HG03135 (cell line): ENCODE data around the gene CLEC2A.

Experiments
- ATAC-seq: cut with Tn5 transposase; IDR thresholded peaks from one replicate; pipeline ENCODE4 v1.9.1; 2021; ENCODE audit warnings: mild to moderate bottlenecking, moderate library complexity; ENCODE audit not compliant: unreplicated experiment

The CLEC2A gene

DNA sequence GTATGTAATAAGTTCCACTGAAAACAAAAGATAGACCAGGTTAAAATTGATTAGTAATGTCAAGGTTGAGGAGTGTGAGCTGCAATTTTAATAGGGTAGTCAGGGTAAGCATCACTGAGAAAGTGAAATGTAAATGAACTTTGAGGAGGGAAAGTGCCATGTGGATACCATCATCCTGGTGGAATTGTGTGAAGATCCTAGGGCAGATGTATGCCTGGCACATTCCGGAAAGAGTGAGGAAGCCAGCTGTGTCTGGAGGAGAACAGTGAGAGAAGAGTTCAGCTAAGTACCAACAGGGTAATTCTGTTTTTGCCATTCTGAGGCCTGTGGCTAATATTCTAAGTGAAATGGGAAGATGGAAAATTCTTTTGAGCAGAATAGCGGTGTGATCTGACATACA, 2.9 kb upstream of the CLEC2A start:
- ATAC-seq: no peak

DNA sequence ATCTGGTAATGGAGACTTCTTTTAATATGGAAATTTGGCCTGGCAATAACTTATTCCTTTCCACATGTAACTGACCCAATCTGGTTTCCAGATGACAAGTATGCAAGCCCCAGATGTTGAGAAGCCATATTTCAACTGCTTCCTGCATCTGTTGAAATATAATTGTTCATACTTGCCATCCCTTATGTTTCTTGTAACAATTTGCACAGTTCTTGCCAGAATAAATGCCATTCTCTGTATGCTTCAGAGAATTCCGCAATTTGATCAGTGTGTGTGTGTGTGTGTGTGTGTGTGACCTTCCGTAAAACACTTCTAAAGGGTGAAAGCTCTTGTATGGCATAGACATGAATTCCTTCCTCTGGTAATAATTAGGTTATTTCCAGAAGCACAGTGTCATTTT, 1.8 kb upstream of the CLEC2A start:
- no peak for ATAC-seq

DNA sequence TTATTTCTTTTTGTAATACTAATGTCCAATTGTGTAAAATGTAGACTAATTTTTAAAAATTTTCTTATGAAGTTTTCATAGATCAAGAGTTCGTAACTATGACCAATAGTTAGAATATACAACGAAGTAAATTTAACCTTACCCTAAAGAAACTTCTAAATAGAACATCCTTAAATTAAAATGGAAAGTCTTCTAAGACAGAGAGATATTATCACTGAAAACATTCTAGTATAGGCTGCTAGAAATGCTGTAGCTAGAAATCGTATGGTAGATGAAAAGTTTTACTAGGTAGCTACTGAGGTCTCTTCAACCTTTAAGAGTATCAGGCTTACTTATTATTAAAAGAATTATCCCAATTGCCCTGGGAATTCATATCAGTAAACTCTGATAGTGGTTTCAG, 925 bp downstream of the CLEC2A start:
- no peak for ATAC-seq

DNA sequence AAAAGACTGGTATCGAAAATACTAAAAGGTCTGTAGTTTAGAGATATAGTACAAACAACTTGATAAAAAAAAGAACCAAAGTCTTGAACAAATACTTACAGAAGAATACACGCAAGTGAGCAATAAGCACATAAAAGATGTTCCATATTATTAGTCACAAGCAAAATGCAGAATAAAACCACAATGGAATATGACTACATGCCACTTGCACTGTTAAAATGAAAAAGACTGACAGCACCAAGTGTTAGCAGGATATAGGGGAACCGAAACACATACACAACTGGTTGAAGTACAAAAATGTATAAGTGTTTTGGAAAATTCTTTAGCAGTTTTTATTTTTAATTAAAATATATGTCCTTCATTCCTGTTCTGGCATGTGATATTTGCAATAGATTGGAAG, 3.6 kb downstream of the CLEC2A start:
- no peak for ATAC-seq

DNA sequence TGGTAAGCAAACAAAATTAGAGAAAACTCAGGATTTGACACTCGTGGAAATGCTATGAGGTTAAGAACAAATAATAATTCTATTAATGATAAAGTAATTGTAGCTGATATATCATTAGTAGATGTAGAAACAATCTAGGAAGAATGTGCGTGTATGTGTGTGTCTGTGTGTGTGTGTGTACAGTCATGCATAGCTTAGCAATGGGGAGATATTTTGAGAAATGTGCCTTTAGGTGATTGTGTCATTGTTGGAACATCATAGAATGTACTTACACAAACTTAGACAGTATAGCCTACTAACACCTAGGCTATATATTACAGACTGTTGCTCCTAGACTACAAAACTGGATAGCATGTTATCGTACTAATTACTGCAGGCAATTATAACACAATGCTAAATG, 5.3 kb downstream of the CLEC2A start:
- no peak for ATAC-seq

DNA sequence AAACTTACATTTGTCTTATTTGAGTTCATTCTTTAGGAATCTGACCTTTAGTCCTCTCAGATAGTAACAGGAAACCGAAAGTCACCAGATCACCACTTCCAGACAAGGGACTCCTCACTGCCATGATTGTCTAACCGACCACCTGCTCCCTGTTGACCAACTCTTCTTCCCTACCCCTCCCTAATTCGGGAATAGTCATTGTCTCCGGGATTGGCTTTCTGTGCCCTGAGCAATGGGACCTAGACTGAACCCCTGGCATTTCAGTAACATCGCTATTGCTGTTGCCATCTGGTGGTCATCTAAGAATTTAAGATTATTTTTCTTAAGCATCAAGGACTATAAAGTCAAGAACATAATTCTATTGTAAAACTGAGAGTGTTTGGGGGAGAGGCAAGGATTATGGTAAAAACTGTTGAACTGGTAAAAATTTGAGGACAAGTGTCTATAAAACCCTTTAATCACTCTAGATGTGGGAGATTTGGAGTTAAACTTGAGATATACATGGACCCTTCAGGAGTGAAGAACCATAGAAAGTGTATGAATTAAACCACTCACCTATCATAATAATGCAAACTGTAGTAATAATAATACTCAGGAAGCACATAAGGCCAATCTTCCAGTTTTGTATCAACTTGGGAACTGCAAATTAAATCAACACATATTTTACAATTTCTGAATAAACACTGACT, 6.3 kb downstream of the CLEC2A start:
- ATAC-seq: no peak

DNA sequence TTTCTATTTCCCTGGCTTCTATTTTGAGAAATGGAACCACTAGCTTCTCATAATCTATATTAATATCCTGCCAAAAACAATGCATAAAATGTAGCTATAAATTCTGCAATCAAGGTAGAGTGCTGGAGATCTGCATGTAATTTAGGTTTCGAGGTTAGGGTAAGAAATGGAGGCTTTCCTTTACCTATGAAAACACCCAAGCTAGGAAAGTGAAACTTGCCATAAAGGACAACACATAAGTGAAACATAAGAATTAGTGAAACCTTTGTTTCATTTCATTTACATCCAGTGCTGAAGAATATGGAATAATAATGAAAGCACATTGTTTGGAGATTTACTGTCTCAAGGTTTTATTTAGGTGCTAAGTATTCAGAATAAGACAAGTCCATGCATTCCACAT, 9.7 kb downstream of the CLEC2A start:
- no peak for ATAC-seq

DNA sequence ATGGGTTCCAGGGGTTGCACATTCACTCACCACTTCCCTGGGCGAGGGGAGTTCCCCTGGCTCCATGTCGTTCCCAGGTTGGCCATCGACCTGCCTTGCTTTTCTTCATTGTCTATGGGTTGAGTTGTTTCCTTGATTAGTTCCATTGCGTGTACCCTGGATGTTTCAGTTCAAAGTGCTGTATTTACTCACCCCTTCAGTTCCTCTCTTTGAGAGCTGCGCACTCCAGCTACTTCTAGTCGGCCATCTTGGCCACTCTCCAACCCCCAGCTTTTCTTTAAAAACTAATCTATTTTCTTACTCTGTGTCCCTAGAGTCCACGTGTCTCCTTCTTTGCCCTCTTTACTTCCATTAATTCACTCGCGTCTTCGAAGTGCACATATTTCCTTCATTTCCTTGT, 11.7 kb downstream of the CLEC2A start:
- no peak for ATAC-seq

DNA sequence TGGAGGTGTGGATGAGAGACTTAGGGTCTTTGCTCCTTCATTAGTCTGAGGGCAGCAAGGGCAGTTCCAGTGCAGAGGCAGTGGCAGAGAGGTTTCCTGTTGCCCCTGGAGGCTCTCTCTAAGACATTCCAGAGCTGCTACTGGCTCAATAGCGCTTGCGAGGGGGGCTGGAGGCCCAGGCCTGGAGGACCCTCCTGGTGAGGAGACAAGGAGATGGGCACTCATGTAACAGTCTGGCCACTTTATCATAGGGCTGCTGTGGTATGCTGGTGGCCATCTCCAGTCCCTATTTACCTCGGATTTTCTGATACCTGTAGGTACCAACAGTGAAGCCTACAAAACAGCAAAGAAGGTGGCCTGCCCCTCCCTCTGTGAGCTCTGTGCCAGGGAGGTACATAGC, 12.7 kb downstream of the CLEC2A start:
- no peak for ATAC-seq

DNA sequence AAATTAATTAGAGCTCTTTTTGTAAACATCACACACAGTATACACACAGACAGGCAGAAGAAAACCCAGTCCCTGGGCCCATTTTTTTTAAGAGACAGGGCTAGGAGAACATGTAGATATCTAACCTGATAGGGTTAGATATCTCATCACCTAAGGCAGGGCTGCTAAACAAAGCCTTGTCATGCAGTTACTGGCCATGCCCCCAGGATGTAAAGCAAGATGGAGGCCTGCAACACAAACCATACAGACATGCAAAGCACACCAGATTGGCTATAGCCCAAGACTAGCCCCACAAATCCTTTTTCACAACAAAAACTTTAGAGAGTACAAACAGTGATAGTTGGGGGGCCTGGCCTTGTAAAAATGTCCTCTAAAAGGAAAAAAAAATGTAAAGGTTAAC, 20.5 kb downstream of the CLEC2A start:
- no peak for ATAC-seq

DNA sequence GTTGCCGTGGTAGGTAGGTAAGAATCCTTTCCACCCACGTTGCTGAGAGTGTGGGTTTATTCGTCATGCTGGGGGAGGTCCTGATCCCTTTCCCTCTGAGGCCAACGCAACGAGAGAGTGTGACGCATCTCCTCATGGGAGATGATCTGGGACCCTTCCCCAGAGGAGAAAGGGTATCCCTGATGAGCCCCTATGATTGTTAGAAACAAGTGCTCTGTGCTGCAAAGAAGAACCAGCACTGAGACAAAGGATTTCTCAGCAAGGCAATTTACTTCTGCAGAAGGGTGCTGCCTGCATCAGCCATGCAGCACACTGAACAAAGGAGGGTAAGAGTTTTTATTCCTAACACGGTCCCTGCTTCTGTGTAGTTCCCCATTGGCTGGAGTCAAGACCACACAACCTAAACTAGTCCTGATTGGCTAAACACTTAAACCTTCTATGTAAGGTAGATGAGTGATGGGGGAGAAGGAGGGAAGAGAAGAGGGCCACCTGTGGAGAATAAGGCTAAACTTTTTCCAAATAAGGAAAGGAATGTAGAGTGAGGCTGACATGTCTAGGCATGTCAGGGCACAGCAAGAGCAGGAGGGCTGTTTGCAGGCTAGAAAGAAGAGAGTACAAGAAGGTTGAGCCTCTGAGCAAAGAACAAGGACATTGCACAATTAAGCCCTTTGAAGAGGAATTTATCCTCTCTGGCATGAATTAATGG, 21.3 kb downstream of the CLEC2A start:
- ATAC-seq: no peak

DNA sequence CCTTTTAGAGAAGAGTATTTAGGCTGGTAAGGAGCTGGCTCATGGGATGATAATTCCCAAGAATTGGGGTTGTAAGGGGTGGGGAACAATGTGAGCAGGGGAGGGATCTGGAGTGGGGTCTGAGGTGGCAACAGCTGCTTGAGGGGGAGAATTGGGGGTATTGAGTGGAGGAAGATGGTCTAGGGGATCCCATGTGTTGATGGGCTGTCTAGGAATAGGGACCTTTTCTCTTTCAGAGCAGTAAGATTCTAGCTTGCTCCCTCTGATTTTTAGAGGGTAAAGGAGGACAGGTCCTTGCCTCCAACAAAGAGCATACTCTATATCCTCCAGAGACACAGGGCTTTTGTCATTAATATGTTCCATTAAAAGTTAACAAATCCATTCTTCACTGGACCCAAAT, 22.4 kb downstream of the CLEC2A start:
- no peak for ATAC-seq

DNA sequence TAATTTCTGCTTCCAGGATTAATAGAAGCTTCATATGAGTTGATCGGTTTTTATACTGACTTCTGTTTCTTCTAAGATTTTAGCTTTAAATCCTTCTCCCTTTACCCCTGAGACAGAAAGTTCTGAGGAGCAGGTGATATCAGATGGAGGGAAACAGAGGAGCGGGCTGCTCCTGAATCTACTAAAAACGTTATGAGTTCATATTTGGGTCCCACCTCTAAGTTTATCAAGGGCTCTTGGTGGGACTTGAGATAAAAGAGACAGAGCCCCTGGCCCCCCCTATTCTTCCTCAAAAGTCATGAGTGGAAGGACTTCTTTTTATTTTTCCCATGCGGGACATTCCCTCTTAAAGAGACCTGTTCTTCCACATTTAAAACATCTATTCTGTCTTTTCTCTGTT, 23.8 kb downstream of the CLEC2A start:
- no peak for ATAC-seq

DNA sequence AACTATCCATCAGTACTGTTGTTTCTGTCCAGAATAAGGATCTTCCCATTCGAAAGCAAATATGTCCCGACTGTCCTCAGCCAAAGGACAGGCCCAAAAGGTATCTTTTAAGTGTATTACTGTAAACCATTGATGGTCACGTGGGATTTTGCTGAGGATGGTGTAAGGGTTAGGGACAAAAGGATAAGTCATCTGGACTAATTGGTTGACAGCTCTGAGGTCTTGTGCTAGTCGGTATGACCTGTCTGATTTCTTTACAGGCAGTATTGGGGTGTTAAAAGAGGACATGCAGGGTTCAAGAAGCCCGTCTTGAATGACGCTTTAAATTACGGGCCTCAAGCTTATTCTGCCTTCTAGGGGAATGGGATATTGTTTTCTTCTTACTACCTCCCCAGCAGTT, 24.4 kb downstream of the CLEC2A start:
- no peak for ATAC-seq

DNA sequence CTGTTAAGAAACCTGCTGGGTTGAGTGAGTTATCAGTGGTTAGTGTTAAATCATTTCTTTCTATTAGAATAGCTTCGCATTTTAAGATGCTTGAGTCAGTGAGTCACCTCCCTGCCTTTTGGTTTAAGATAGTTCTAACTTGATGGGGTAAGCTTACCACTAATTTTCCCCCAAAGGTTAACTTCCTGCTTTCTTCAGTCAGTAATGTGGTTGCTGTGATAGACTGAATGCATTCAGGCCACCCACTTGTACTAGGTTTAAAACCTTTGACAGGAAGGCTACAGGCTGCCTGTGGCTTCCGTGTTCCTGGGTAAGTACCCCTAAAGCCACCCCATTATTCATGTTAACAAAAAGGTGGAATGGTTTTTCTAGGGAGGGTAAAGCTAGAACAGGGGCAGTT, 25.3 kb downstream of the CLEC2A start:
- ATAC-seq: no peak

DNA sequence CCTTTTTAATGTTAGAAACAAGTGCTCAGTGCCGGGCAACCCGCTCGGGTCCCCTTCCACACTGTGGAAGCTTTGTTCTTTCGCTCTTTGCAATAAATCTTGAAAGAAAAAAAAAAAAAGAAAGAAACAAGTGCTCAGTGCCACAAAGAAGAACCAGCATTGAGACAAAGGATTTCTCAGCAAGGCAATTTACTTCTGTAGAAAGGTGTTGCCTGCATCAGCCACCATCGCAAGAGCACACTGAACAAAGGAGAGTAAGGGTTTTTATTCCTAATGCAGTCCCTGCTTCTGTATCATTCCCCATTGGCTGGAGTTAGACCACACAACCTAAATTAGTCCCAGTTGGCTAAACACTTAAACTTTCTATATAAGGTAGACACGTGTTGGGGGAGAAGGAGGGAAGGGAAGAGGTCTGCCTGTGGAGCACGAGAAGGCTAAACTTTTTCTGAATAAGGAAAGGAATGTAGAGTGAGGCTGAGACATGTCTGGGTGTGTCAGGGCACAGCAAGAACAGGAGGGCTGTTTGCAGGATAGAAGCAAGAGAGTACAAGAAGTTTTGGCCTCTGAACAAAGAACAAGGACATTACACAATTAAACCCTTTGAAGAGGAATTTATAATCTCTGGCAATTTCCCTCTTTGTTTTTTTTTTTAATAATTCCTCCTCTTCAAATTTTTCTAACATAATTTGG, 29.5 kb downstream of the CLEC2A start:
- ATAC-seq: no peak

DNA sequence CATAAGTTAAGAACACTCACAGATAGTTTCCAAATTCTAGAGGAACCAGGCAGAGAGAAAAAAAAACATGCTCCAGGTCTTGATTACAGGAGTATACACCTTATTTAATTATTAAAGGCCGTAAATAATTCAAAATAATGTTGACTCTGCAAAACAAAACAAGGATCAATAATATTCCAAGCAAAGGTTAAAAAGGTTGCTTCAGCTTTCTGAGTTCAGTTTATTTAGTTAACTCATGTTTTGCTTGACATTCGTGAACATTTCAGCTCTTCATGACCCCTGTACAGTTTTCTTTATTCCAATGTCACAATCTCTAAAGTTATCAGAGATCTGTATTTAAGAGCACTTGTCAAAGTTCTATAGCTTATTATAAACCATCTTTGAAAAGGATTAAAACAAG, 31.2 kb downstream of the CLEC2A start:
- ATAC-seq: no peak

DNA sequence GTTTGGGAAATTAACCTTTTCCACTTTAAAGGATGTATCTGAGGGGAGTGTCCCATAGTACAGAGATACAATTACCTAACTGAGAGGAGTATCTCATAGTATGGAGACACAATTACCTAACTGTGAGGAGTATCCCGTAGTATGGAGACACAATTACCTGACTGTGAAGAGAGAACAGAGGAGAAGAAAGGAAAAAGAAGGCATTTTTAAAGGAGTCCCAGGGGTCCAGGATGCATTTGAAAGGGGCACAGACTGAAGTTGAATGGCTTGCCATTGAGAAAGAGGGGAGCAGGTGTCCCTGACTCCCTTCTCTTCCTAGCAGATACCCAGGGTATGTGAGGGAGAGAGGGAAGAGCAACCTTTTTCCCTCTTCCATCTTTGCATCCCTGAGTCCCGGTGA, 33.0 kb downstream of the CLEC2A start:
- no peak for ATAC-seq

DNA sequence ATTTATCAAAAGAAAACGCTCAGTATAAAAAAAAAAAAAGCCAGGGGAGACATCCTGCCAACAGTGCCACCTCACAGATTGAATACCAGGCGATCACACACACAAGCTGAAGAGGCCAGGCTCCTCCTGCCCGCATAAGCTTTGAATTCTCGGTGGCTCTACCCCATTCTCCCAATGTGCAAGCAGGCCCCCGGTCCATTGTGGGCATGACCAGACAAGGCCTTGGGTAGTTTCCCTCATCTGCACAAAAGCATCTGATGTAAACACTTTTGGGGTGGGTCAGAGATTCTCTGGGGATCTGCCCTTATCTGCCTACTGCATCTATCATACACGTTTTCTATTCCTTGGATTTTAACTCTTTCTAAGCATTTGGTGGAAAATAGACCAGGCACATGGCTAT, 34.6 kb downstream of the CLEC2A start:
- no peak for ATAC-seq

DNA sequence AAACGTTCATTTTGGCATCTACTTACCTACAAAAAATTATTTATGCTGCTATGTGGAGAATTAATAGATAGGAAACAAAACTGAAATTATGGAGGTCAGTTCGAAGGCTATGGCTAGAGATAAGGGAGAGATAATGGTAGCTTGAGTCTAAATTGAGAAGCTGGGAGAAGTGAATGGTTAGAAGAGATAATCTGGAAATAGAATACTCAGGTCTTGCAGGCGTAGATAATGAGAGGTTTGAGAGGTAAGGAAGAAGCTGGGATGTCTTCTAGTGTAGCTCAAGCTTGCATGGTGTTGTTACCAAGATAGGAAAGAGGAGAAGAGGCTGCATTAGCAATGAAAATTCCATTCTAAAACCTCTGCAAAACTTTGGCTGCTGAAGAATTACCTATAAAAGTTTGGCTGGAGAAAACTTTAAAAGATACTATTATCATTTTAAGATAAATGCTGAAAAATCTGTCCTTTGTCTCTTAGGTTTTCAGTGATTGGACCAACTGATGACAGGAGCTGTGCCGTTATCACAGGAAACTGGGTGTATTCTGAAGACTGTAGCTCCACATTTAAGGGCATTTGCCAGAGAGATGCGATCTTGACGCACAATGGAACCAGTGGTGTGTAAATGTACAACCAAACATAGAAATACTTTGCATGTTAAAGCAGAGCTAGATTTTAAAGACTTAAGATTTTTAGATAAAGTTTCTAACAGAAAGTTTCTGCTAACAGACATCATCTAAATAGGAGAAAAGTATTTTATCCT, 36.8 kb downstream of the CLEC2A start:
- ATAC-seq: no peak

DNA sequence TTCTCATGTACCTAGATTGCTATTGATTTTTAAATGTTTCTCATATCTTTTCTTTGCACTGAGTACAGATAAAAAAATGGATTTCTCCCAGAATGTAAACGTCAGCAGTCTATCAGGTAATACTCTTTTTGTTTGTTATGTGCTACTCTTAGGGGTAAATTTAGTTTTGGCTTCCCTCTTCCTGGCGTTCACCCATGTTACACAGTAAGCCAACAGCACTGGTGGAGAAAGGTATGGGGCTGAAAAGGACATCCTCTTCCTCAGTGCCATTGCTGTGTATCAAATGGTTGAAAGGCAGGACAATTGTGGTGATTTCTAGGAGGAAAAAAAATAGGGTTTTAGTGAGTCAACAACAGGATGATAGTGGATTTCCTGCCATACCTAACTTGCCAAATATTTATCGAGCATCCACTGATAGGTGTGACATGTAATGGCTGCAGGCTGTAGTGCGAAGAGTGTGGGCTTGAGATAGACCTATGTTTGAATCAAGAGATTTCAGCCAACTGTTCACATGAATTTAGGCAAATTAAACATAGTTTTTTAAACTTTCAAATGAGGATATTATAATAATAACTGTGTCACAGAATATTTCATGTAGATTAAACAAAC, 43.4 kb downstream of the CLEC2A start:
- ATAC-seq: no peak
